A673 (cell line): ENCODE results near the gene ITPR2. TPM values are rescaled to one million over a fixed set of nuclear protein-coding genes. Genes with fewer than 3 reads are reported as not detected.

Source experiments
- BruUV-seq: library from RNA; stranded (reverse); fragments of 400-500 nt; replicated peaks from 2 replicates; lab custom pipeline; 2021; lab: Mats Ljungman, UMichigan
- CTCF ChIA-PET: fragments of 300-600 bp; sonication (Branson Sonifier 250); formaldehyde crosslinking; loops from one replicate; lab custom pipeline; 2022; ENCODE audit warnings: antibody characterized with exemption; lab: Charles Lee
- POLR2A ChIA-PET: fragments of 300-600 bp; sonication (Branson Sonifier 250); formaldehyde crosslinking; loops from one replicate; lab custom pipeline; 2022; ENCODE audit warnings: antibody characterized with exemption; ENCODE audit not compliant: low non-redundant PET; lab: Charles Lee
- DNase-seq: peaks from one replicate; pipeline ENCODE4 v3.0.0-alpha.2; 2015; ENCODE audit warnings: low spot score
- H3K27ac ChIP-seq: fragments of 200-600 bp; sonication (generic); 2 replicates; pipeline ENCODE4 v1.5.1; 2016; ENCODE audit warnings: mixed run types, low read depth, mild to moderate bottlenecking, mixed read lengths, antibody characterized with exemption, low read length; ENCODE audit not compliant: poor library complexity, severe bottlenecking
- H3K27me3 ChIP-seq: fragments of 200-600 bp; sonication (generic); replicated peaks from 2 replicates; pipeline ENCODE4 v1.6.1; 2017; ENCODE audit warnings: mixed run types, low read depth, mild to moderate bottlenecking, mixed read lengths, antibody characterized with exemption, low read length; ENCODE audit not compliant: insufficient read depth, poor library complexity
- H3K36me3 ChIP-seq: fragments of 200-600 bp; sonication (generic); 2 replicates; pipeline ENCODE4 v1.6.1; 2016; ENCODE audit warnings: mixed run types, mild to moderate bottlenecking, mixed read lengths, antibody characterized with exemption, low read length; ENCODE audit not compliant: insufficient read depth, poor library complexity, severe bottlenecking
- H3K4me1 ChIP-seq: fragments of 200-600 bp; sonication (generic); 2 replicates; pipeline ENCODE4 v1.6.1; 2017; ENCODE audit warnings: mixed run types, mild to moderate bottlenecking, mixed read lengths, antibody characterized with exemption, low read length; ENCODE audit not compliant: insufficient read depth, poor library complexity, severe bottlenecking
- H3K4me3 ChIP-seq: fragments of 200-600 bp; sonication (generic); 2 replicates; pipeline ENCODE4 v1.5.1; 2016; ENCODE audit warnings: low read depth, mixed run types, mild to moderate bottlenecking, mixed read lengths, low read length; ENCODE audit not compliant: poor library complexity, severe bottlenecking
- H3K9me3 ChIP-seq: fragments of 200-600 bp; sonication (generic); 2 replicates; pipeline ENCODE4 v1.6.1; 2016; ENCODE audit warnings: mixed run types, low read depth, mild to moderate bottlenecking, mixed read lengths, antibody characterized with exemption, low read length; ENCODE audit not compliant: poor library complexity, severe bottlenecking
- CTCF ChIP-seq: fragments of 300-800, 200-600 bp; sonication (generic); conservative IDR thresholded peaks from 2 replicates; pipeline ENCODE4 v1.5.1; 2017; ENCODE audit warnings: low read depth, mild to moderate bottlenecking, antibody characterized with exemption, low read length, moderate library complexity, mixed read lengths
- EZH2 ChIP-seq: fragments of 200-600 bp; sonication (generic); IDR thresholded peaks from 2 replicates; pipeline ENCODE4 v1.6.1; 2017; ENCODE audit warnings: borderline replicate concordance, low read depth, mild to moderate bottlenecking, mixed read lengths, antibody characterized with exemption, low read length; ENCODE audit not compliant: poor library complexity, severe bottlenecking
- intact Hi-C: fragments of 100-400 bp; cut with micrococcal nuclease; formaldehyde crosslinking; loops from one replicate; pipeline ENCODE4 v1.10.0; 2022; ENCODE audit not compliant: unreplicated experiment
- total RNA-seq: library from RNA; stranded (reverse); gene quantifications from 2 replicates; pipeline ENCODE4 v1.2.3, GENCODE V29; 2021

ITPR2 gene
- total RNA-seq, 1 experiment from 2014 or later, result 22.6 TPM

GRCh38 chr12:26822026-26822425, 11.0 kb downstream of the ITPR2 start:
- no peaks in the 10 kb centered on the region for H3K36me3 ChIP-seq
- CTCF ChIA-PET, result no interaction called here
- peaks cover 3% of the 10 kb centered on the region for H3K4me1 ChIP-seq
- H3K4me3 ChIP-seq, result no peak overlapping the region
- no peaks in the 10 kb centered on the region for H3K9me3 ChIP-seq
- DNase-seq, result no peak
- TF ChIP-seq EZH2, result no peak
- no peak for TF ChIP-seq CTCF
- no TSS peak for BruUV-seq
- POLR2A ChIA-PET, result no interaction called here
- H3K27ac ChIP-seq, result no peak overlapping the region
- intact Hi-C loops, result no loop called here
- H3K27me3 ChIP-seq, result no peaks in the 10 kb centered on the region

DNA sequence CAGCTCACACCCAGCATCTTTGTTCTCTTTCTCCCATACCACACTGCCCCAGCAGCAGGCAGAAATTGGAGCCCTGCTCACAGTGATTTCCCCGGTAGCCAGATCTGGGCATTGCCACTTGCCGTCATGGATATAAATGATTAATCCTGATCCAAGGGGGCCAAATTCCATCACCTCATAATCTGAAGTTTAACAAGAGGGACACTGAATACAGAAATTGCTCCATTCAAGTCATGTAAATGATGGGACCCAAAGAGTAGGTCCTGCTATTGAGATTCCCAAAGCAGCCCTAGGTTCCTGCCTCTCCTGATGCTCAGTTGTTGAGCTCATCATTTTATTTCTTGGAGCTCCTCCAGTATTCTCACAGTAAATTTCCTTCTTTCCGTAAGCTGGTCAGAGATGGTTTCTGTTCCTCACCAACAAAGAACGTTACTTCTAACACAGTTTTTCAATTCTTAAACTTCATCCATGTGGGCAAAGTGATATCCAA, 11.7 kb downstream of the ITPR2 start:
- H3K27me3 ChIP-seq, result no peaks in the 10 kb centered on the region
- BruUV-seq, result no TSS peak
- H3K4me3 ChIP-seq, result no peak overlapping the region
- POLR2A ChIA-PET, result interaction anchor here (0.5 kb wide), 1 partner anchor 781 kb away, joined by 3 read pairs; no protein-coding TSS in a partner anchor
- no peaks in the 10 kb centered on the region for H3K36me3 ChIP-seq
- peak; percentile 37 for DNase-seq
- H3K4me1 ChIP-seq, result peaks cover 3% of the 10 kb centered on the region
- CTCF ChIA-PET, result no interaction called here
- intact Hi-C loops, result no loop called here
- no peak overlapping the region for H3K27ac ChIP-seq
- TF ChIP-seq CTCF, result no peak
- no peak for TF ChIP-seq EZH2
- H3K9me3 ChIP-seq, result no peaks in the 10 kb centered on the region

DNA sequence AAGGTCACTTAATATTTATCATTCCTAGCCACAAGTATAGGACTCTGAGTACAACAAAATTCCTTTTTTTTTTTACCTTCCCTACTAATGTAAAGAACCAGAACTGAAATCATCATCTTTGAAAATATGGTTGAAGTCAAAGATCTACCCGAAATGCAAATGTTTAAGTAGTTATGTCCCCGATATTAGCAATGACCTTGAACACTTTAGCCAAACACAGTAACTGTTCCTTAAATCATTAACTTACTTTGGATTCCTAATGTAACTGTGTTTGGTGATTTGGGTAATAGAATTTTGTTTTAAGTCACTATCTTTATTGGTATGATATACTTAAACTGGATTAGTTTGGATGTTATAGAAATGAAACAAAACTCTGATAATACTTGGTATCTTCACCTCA, 14.4 kb downstream of the ITPR2 start:
- ChIA-PET CTCF (no interaction called here), POLR2A (no interaction called here)
- Histone ChIP-seq H3K9me3 (no peaks in the 10 kb centered on the region), H3K4me3 (no peak overlapping the region), H3K36me3 (no peaks in the 10 kb centered on the region), H3K27me3 (no peaks in the 10 kb centered on the region), H3K4me1 (peaks cover 3% of the 10 kb centered on the region), H3K27ac (no peak overlapping the region)
- no TSS peak for BruUV-seq
- DNase-seq, result no peak
- intact Hi-C loops, result no loop called here
- TF ChIP-seq EZH2, result no peak
- TF ChIP-seq CTCF, result no peak
